Omental fat pad (tissue), 4 donors: ENCODE results near the gene WFDC12. TPM values are rescaled to one million over a fixed set of nuclear protein-coding genes. Genes with fewer than 3 reads are reported as not detected.

Source experiments
- ATAC-seq: fragments of 150-250 bp; one replicate; pipeline ENCODE4 v1.9.1; 2016; ENCODE audit warnings: mild to moderate bottlenecking, moderate library complexity; ENCODE audit not compliant: low FRiP score
- DNase-seq: peaks from one replicate; pipeline ENCODE4 v3.0.0-alpha.2; 2019; ENCODE audit warnings: low spot score
- CTCF ChIP-seq, 3 donors: fragments of 450-650 bp; IDR thresholded peaks; one replicate each; pipeline ENCODE4 v1.5.1; 2016 to 2017; ENCODE audit warnings: antibody characterized with exemption in 3 of 3, mild to moderate bottlenecking in 3 of 3, moderate library complexity in 2 of 3
- total RNA-seq, 4 donors: library from RNA; depleted of rRNA; stranded (reverse); fragments of >200 nt; gene quantifications; one replicate each; pipeline ENCODE4 v1.1.0, GENCODE V29; 2016

WFDC12 gene
- total RNA-seq, 4 donors from 2014 or later = not detected

- DNase-seq = no peak
- TF ChIP-seq CTCF (IDR thresholded peaks at IDR 0.05) = no peak
- no peak for ATAC-seq
Measured at GRCh38 chr20:45085867-45086266, 38.4 kb downstream of the WFDC12 start.

GRCh38 chr20:45085289-45085688 is 39.0 kb downstream of the WFDC12 start:
- DNase-seq (no peak), ATAC-seq (no peak)
- no peak for TF ChIP-seq CTCF (IDR thresholded peaks at IDR 0.05)

- no peak for DNase-seq
- ATAC-seq = no peak
- no peak for TF ChIP-seq CTCF (IDR thresholded peaks at IDR 0.05)
Measured at GRCh38 chr20:45083127-45083526, 41.1 kb downstream of the WFDC12 start.

GRCh38 chr20:45082468-45082867 is 41.8 kb downstream of the WFDC12 start:
- DNase-seq (no peak), ATAC-seq (no peak)
- TF ChIP-seq CTCF (IDR thresholded peaks at IDR 0.05) = no peak

GRCh38 chr20:45080867-45081624 is 43.2 kb downstream of the WFDC12 start:
- DNase-seq = no peak
- TF ChIP-seq CTCF (IDR thresholded peaks at IDR 0.05) = no peak
- no peak for ATAC-seq

GRCh38 chr20:45077559-45077958 is 46.7 kb downstream of the WFDC12 start:
- TF ChIP-seq CTCF (IDR thresholded peaks at IDR 0.05) = no peak
- ATAC-seq = no peak
- no peak for DNase-seq

Other genes starting within 250 kb of the WFDC12 start
- gene YWHAB, start 238.8 kb downstream of the WFDC12 start, total RNA-seq = 100 to 1,000 TPM; 114 to 153 (median 143) TPM
- gene PABPC1L, start 214.4 kb downstream of the WFDC12 start, total RNA-seq = 10 to 100 TPM in 2 of 4 donors, 1 to 10 TPM in 2; 5.1 to 17.1 (median 10.3) TPM
- 10 to 100 TPM in 3 of 4 donors, 1 to 10 TPM in 1; 9.1 to 23.9 (median 12.1) TPM for gene TOMM34, start 164.1 kb downstream of the WFDC12 start, total RNA-seq
- gene STK4, start 158.0 kb downstream of the WFDC12 start, total RNA-seq = 10 to 100 TPM; 26.4 to 51.9 (median 38.6) TPM
- under 1 TPM in 3 of 4 donors, not detected in 1; 0.47 to 0.60 (median 0.56) TPM for gene KCNS1, start 23.3 kb downstream of the WFDC12 start, total RNA-seq
- not detected for gene WFDC5, start 9.3 kb downstream of the WFDC12 start, total RNA-seq
- 1 to 10 TPM in 3 of 4 donors, not detected in 1; 1.1 to 6.7 (median 4.3) TPM for gene PI3, start 50.4 kb upstream of the WFDC12 start, total RNA-seq
- not detected for gene SEMG1, start 82.6 kb upstream of the WFDC12 start, total RNA-seq
- not detected for gene SEMG2, start 96.9 kb upstream of the WFDC12 start, total RNA-seq
- 100 to 1,000 TPM; 114 to 505 (median 171) TPM for gene SLPI, start 130.1 kb upstream of the WFDC12 start, total RNA-seq
- gene RBPJL, start 182.4 kb upstream of the WFDC12 start, total RNA-seq = not detected
- gene MATN4, start 183.8 kb upstream of the WFDC12 start, total RNA-seq = under 1 TPM in 2 of 4 donors, not detected in 2; 0.19 to 0.24 TPM
- gene SDC4, start 224.0 kb upstream of the WFDC12 start, total RNA-seq = 100 to 1,000 TPM in 2 of 4 donors, 10 to 100 TPM in 2; 31.4 to 279 (median 103) TPM
- gene SYS1, start 238.7 kb upstream of the WFDC12 start, total RNA-seq = 10 to 100 TPM; 26.6 to 55.0 (median 51.3) TPM